ENCODE data around the gene MRC2. TPM values are rescaled to one million over a fixed set of nuclear protein-coding genes. Genes with fewer than 3 reads are reported as not detected.

The MRC2 gene
- total RNA-seq, 1 donor from 2014 or later: 418 TPM

- Mint-ChIP-seq H3K4me3 (ENCODE audit: unreplicated experiment) (no peak overlapping the region), H3K4me1 (ENCODE audit: unreplicated experiment) (peaks cover 9% of the 10 kb centered on the region), H3K27ac (ENCODE audit: unreplicated experiment) (no peak overlapping the region), H3K27me3 (ENCODE audit: unreplicated experiment) (peaks cover 2% of the 10 kb centered on the region), H3K9me3 (ENCODE audit: unreplicated experiment) (no peaks in the 10 kb centered on the region), H3K36me3 (ENCODE audit: unreplicated experiment) (no peaks in the 10 kb centered on the region)
- no peak for TF ChIP-seq CTCF (IDR thresholded peaks at IDR 0.05)
- no peak for DNase-seq (ENCODE audit: extremely low spot score, unreplicated experiment)
Observed at GRCh38 chr17:62738281-62738680, 110.8 kb downstream of the MRC2 start.

DNA sequence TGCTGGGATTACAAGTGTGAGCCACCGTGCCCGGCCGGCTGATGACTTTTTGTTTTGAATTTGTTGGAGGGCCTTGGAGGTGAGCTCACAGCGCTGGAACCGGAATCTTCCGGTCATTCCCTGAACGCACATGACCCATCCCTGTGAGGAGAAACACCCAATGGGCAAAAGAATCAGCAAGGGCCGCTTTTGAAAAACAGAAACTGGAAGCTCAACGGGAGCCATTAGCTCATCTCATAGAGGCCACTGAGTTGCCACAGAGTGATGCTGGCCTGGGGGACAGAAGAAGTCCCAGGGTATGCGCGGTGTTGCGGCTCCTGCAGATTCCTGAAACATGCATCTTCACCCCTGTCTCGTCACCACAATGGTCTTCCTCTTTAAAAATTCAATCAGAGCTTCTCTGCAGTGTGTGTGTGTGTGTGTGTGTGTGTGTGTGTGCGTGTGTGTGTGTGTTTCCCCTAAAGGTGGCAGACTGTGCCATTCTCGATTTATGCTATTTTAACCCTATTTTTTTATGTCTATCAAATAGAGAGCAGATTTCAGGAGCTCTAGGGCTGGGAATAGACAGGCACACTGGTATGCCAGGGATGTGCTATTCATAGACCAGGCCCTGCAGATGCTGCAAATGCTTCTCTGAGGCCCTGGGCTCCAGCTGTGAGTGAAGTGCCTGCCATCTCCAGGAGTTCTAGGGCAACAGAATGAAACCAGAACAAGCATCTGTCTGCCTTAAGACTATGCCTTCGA is 112.3 kb downstream of the MRC2 start:
- H3K4me1 Mint-ChIP-seq (ENCODE audit: unreplicated experiment): peaks cover 9% of the 10 kb centered on the region
- H3K4me3 Mint-ChIP-seq (ENCODE audit: unreplicated experiment): no peak overlapping the region
- no peaks in the 10 kb centered on the region for H3K9me3 Mint-ChIP-seq (ENCODE audit: unreplicated experiment)
- TF ChIP-seq CTCF (IDR thresholded peaks at IDR 0.05): no peak
- no peaks in the 10 kb centered on the region for H3K36me3 Mint-ChIP-seq (ENCODE audit: unreplicated experiment)
- H3K27me3 Mint-ChIP-seq (ENCODE audit: unreplicated experiment): peaks cover 3% of the 10 kb centered on the region
- no peak overlapping the region for H3K27ac Mint-ChIP-seq (ENCODE audit: unreplicated experiment)
- no peak for DNase-seq (ENCODE audit: extremely low spot score, unreplicated experiment)

DNA sequence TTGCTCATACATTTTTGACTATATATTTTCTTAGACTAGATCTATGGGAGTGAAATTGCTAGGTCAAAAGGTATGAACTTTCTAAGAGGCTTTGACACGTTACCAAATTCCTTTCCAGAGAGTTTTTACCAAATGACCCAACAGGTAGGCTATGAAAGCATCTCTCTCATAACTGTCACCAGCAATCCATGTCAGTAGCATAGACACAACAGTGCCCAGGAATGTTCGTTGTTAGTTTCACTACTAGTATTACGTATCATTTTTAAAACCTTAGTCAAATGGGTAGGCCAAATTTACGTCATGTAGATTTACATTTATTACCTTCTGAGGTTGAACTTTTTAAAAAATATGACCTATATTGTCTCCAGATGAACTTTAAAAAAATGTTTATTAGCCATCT is 113.8 kb downstream of the MRC2 start:
- peaks cover 9% of the 10 kb centered on the region for H3K4me1 Mint-ChIP-seq (ENCODE audit: unreplicated experiment)
- H3K27me3 Mint-ChIP-seq (ENCODE audit: unreplicated experiment): peaks cover 3% of the 10 kb centered on the region
- H3K27ac Mint-ChIP-seq (ENCODE audit: unreplicated experiment): no peak overlapping the region
- H3K4me3 Mint-ChIP-seq (ENCODE audit: unreplicated experiment): no peak overlapping the region
- DNase-seq (ENCODE audit: extremely low spot score, unreplicated experiment): no peak
- no peaks in the 10 kb centered on the region for H3K36me3 Mint-ChIP-seq (ENCODE audit: unreplicated experiment)
- TF ChIP-seq CTCF (IDR thresholded peaks at IDR 0.05): no peak
- no peaks in the 10 kb centered on the region for H3K9me3 Mint-ChIP-seq (ENCODE audit: unreplicated experiment)

Other genes starting within 250 kb of the MRC2 start
- gene EFCAB3, start 247.1 kb upstream of the MRC2 start, total RNA-seq: not detected in 2 replicates
- 22.0 and 24.3 TPM in 2 replicates for gene METTL2A, start 203.8 kb upstream of the MRC2 start, total RNA-seq
- gene TLK2, start 148.8 kb upstream of the MRC2 start, total RNA-seq: 47.0 and 51.9 TPM in 2 replicates
- not detected in 2 replicates for gene MARCHF10, start 180.6 kb downstream of the MRC2 start, total RNA-seq